ENCODE measurements around the gene RTKN. TPM values are rescaled to one million over a fixed set of nuclear protein-coding genes. Genes with fewer than 3 reads are reported as not detected.

RTKN gene
- total RNA-seq, 1 experiment from 2014 or later, result 83.1 TPM

DNA sequence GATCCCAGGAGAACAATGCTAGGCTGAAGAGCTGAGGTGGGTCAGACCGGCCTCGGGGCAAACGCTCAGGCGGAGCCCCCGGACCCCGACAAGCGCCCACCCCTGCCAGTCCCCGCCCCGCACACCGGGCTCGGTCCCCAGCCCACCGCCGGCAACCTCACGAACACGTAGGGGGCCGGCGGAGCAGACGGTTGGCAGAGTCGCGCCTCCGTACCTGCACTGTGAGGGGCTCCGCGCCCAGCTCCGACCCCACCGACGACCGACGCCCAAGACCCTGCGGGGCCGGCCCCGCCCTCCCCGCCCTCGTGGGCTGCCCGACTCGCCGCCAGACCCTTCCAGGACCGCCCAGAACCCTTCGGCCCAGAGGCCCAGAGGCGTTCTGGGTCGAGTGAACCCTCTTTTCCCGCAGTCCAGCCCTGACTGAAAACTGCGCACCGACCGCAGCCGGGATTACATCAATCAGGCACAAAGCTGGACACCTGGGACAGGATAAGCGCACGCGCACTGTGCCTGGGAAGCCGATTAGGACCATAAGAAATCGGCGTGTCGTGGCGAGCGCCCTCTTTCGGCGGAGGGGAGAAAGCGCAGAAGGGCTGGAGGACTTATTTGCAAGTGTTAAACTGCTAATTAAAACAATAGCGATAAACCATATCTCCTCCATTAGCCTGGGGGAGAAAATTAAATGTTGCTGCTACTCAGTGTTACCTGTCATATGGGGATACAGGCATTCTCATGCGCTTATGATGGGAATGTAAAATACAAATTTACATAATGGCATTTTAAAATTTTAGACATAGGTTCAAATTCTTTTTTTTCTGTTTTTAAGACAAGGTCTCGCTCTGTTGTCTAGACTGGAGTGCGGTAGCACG is 49.9 kb downstream of the RTKN start:
- ChIA-PET CTCF (interaction anchor here (0.6 to 1.0 kb wide), 4 partner anchors 57 to 179 kb away, joined by 3 to 9 read pairs (median 4); no protein-coding TSS in a partner anchor), POLR2A (interaction anchor here (0.6 kb wide), 1 partner anchor 46 kb away, joined by 10 read pairs; no protein-coding TSS in a partner anchor)
- BruUV-seq (replicated peaks), result no TSS peak
- no peaks in the 10 kb centered on the region for H3K27me3 ChIP-seq (ENCODE audit: control insufficient read depth, insufficient read depth, low read length)
- ATAC-seq (peak; percentile 92), DNase-seq (ENCODE audit: low read depth, low spot score) (peak; percentile 87)
- peak overlapping the region; percentile 94 for H3K27ac ChIP-seq (ENCODE audit: low read length)
- in situ Hi-C loops (cut with HindIII; ENCODE audit: low pct_unique_long_range_greater_than_20kb, low sequenced_read_pairs), result no loop called here
- peak overlapping the region; percentile 91 to 99 for H3K4me3 ChIP-seq (ENCODE audit: low read depth in 2 of 2, low read length in 2 of 2)
- H3K9me3 ChIP-seq (ENCODE audit: control insufficient read depth, insufficient read depth, low read depth, low read length), result no peaks in the 10 kb centered on the region
- TF ChIP-seq, protein P1, sequence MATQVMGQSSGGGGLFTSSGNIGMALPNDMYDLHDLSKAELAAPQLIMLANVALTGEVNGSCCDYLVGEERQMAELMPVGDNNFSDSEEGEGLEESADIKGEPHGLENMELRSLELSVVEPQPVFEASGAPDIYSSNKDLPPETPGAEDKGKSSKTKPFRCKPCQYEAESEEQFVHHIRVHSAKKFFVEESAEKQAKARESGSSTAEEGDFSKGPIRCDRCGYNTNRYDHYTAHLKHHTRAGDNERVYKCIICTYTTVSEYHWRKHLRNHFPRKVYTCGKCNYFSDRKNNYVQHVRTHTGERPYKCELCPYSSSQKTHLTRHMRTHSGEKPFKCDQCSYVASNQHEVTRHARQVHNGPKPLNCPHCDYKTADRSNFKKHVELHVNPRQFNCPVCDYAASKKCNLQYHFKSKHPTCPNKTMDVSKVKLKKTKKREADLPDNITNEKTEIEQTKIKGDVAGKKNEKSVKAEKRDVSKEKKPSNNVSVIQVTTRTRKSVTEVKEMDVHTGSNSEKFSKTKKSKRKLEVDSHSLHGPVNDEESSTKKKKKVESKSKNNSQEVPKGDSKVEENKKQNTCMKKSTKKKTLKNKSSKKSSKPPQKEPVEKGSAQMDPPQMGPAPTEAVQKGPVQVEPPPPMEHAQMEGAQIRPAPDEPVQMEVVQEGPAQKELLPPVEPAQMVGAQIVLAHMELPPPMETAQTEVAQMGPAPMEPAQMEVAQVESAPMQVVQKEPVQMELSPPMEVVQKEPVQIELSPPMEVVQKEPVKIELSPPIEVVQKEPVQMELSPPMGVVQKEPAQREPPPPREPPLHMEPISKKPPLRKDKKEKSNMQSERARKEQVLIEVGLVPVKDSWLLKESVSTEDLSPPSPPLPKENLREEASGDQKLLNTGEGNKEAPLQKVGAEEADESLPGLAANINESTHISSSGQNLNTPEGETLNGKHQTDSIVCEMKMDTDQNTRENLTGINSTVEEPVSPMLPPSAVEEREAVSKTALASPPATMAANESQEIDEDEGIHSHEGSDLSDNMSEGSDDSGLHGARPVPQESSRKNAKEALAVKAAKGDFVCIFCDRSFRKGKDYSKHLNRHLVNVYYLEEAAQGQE (IDR thresholded peaks at IDR 0.05; ENCODE audit: insufficient read depth in 1 of 2, low read depth in 2 of 2, low read length in 1 of 2), result peak in 1 of 2 experiments; percentile 67; a peak in 1 of 4 replicates
- TF ChIP-seq CTCF (IDR thresholded peaks at IDR 0.05), result peak; percentile 99
- TF ChIP-seq SIN3A (IDR thresholded peaks at IDR 0.05; ENCODE audit: borderline replicate concordance, insufficient read depth, low read depth, low read length), result peak; percentile 49; the same call in 1 of the 2 replicates
- no peak for TF ChIP-seq TCF7L2 (IDR thresholded peaks at IDR 0.05; ENCODE audit: low read depth, low read length)
- TF ChIP-seq POLR2AphosphoS5 (IDR thresholded peaks at IDR 0.05; ENCODE audit: low read depth, low read length), result no peak; the same call in none of the 2 replicates
- peaks cover 8% of the 10 kb centered on the region; the same call in 1 of the 2 replicates for H3K36me3 ChIP-seq (ENCODE audit: control insufficient read depth, insufficient read depth, low read length)
- peaks cover 21% of the 10 kb centered on the region for H3K4me1 ChIP-seq (ENCODE audit: control insufficient read depth, insufficient read depth, low read length)
- intact Hi-C loops (cut with micrococcal nuclease; ENCODE audit: unreplicated experiment), result loop anchor here (5.0 kb wide), 1 partner anchor 140 kb away; no protein-coding TSS in a partner anchor

- ATAC-seq (peak; percentile 56), DNase-seq (ENCODE audit: low read depth, low spot score) (no peak)
- in situ Hi-C loops (cut with HindIII; ENCODE audit: low pct_unique_long_range_greater_than_20kb, low sequenced_read_pairs) (no loop called here), intact Hi-C loops (cut with micrococcal nuclease; ENCODE audit: unreplicated experiment) (loop anchor here (5.0 kb wide), 1 partner anchor 139 kb away; no protein-coding TSS in a partner anchor)
- Histone ChIP-seq H3K4me1 (ENCODE audit: control insufficient read depth, insufficient read depth, low read length) (peaks cover 21% of the 10 kb centered on the region), H3K4me3 (ENCODE audit: low read depth in 2 of 2, low read length in 2 of 2) (peak overlapping the region; percentile 91 to 99), H3K27me3 (ENCODE audit: control insufficient read depth, insufficient read depth, low read length) (no peaks in the 10 kb centered on the region), H3K9me3 (ENCODE audit: control insufficient read depth, insufficient read depth, low read depth, low read length) (no peaks in the 10 kb centered on the region), H3K27ac (ENCODE audit: low read length) (peak overlapping the region; percentile 94), H3K36me3 (ENCODE audit: control insufficient read depth, insufficient read depth, low read length) (peaks cover 8% of the 10 kb centered on the region; the same call in 1 of the 2 replicates)
- POLR2A ChIA-PET, result interaction anchor here (0.6 kb wide), 1 partner anchor 45 kb away, joined by 10 read pairs; no protein-coding TSS in a partner anchor
- TF ChIP-seq CTCF (IDR thresholded peaks at IDR 0.05) (no peak), SIN3A (IDR thresholded peaks at IDR 0.05; ENCODE audit: borderline replicate concordance, insufficient read depth, low read depth, low read length) (no peak), POLR2AphosphoS5 (IDR thresholded peaks at IDR 0.05; ENCODE audit: low read depth, low read length) (no peak)
- CTCF ChIA-PET, result interaction anchor here (0.6 to 1.0 kb wide), 3 partner anchors 56 to 178 kb away, joined by 3 to 9 read pairs (median 4); no protein-coding TSS in a partner anchor
- BruUV-seq (replicated peaks), result no TSS peak
These were observed 50.5 kb downstream of the RTKN start for GRCh38 chr2:74391209-74391579.

Data from Panc1 (cell line).